Calu3 (cell line): ENCODE measurements around the gene CCDC27. TPM values are rescaled to one million over a fixed set of nuclear protein-coding genes. Genes with fewer than 3 reads are reported as not detected.

Experiments
- BruUV-seq: library from RNA; stranded (reverse); fragments of 400-500 nt; replicated peaks from 2 replicates; lab custom pipeline; 2021; lab: Mats Ljungman, UMichigan
- CTCF ChIA-PET: fragments of 300-600 bp; sonication (Branson Sonifier 250); formaldehyde crosslinking; loops from one replicate; lab custom pipeline; 2022; ENCODE audit warnings: antibody characterized with exemption; lab: Charles Lee
- DNase-seq: peaks from one replicate; pipeline ENCODE4 v3.0.0; 2022
- H3K27ac Mint-ChIP-seq: one replicate; pipeline ENCODE4 v1.8.0; 2022; ENCODE audit warnings: mixed read lengths; ENCODE audit not compliant: unreplicated experiment
- H3K27me3 Mint-ChIP-seq: one replicate; pipeline ENCODE4 v1.8.0; 2022; ENCODE audit warnings: mixed read lengths; ENCODE audit not compliant: unreplicated experiment
- H3K36me3 Mint-ChIP-seq: one replicate; pipeline ENCODE4 v1.8.0; 2022; ENCODE audit warnings: mild to moderate bottlenecking, moderate library complexity, mixed read lengths; ENCODE audit not compliant: insufficient read depth, unreplicated experiment
- H3K4me1 Mint-ChIP-seq: one replicate; pipeline ENCODE4 v1.8.0; 2022; ENCODE audit warnings: mild to moderate bottlenecking, low read depth, mixed read lengths; ENCODE audit not compliant: unreplicated experiment
- H3K4me3 Mint-ChIP-seq: one replicate; pipeline ENCODE4 v1.8.0; 2022; ENCODE audit warnings: mild to moderate bottlenecking, low read depth, moderate library complexity, mixed read lengths; ENCODE audit not compliant: unreplicated experiment
- H3K9me3 Mint-ChIP-seq: one replicate; pipeline ENCODE4 v1.8.0; 2022; ENCODE audit warnings: low read depth, mixed read lengths; ENCODE audit not compliant: unreplicated experiment
- intact Hi-C: fragments of 100-400 bp; cut with micrococcal nuclease; formaldehyde crosslinking; loops from one replicate; pipeline ENCODE4 v1.10.0; 2022; ENCODE audit not compliant: unreplicated experiment
- total RNA-seq: library from RNA; stranded (reverse); gene quantifications from 2 replicates; pipeline ENCODE4 v1.2.3, GENCODE V29; 2022
- TF ChIP-seq, protein P1 (sequence below): fragments of 200-600 bp; IDR thresholded peaks from one replicate; pipeline ENCODE4 v1.8.0; 2022; ENCODE audit warnings: antibody characterized with exemption; ENCODE audit not compliant: unreplicated experiment

The CCDC27 gene
- total RNA-seq, 1 experiment from 2014 or later = not detected

DNA sequence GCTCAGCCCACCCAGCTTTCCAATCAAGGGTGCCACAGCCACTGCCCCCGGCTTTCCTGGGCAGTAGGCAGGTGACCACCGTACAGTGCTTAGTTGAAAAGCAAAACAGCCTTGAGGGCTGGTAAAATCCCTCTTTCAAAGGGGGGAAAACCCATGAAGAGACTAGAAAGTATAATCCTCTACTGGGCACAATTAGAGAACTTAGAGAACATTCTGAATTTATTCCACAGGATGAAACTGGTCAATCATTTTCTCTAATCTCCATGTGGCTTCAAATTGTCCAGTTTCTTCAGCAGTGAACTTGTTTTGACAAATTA is 59.3 kb downstream of the CCDC27 start:
- TF ChIP-seq, protein P1, sequence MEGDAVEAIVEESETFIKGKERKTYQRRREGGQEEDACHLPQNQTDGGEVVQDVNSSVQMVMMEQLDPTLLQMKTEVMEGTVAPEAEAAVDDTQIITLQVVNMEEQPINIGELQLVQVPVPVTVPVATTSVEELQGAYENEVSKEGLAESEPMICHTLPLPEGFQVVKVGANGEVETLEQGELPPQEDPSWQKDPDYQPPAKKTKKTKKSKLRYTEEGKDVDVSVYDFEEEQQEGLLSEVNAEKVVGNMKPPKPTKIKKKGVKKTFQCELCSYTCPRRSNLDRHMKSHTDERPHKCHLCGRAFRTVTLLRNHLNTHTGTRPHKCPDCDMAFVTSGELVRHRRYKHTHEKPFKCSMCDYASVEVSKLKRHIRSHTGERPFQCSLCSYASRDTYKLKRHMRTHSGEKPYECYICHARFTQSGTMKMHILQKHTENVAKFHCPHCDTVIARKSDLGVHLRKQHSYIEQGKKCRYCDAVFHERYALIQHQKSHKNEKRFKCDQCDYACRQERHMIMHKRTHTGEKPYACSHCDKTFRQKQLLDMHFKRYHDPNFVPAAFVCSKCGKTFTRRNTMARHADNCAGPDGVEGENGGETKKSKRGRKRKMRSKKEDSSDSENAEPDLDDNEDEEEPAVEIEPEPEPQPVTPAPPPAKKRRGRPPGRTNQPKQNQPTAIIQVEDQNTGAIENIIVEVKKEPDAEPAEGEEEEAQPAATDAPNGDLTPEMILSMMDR = no peak
- peak overlapping the region; percentile 21 for H3K4me3 Mint-ChIP-seq
- intact Hi-C loops = no loop called here
- peaks cover 8% of the 10 kb centered on the region for H3K4me1 Mint-ChIP-seq
- no peak for DNase-seq
- no peaks in the 10 kb centered on the region for H3K9me3 Mint-ChIP-seq
- no peak overlapping the region for H3K27ac Mint-ChIP-seq
- BruUV-seq = no TSS peak
- H3K36me3 Mint-ChIP-seq = no peaks in the 10 kb centered on the region
- CTCF ChIA-PET = no interaction called here
- H3K27me3 Mint-ChIP-seq = no peaks in the 10 kb centered on the region

- Mint-ChIP-seq H3K27ac (no peak overlapping the region), H3K4me3 (no peak overlapping the region), H3K36me3 (peaks cover 5% of the 10 kb centered on the region), H3K9me3 (no peaks in the 10 kb centered on the region), H3K4me1 (peaks cover 8% of the 10 kb centered on the region), H3K27me3 (no peaks in the 10 kb centered on the region)
- intact Hi-C loops = no loop called here
- no peak for DNase-seq
- no TSS peak for BruUV-seq
- TF ChIP-seq, protein P1 = no peak
- CTCF ChIA-PET = no interaction called here
These were observed 61.8 kb downstream of the CCDC27 start for GRCh38 chr1:3814065-3814464.

- peaks cover 5% of the 10 kb centered on the region for H3K4me1 Mint-ChIP-seq
- TF ChIP-seq, protein P1 = no peak
- DNase-seq = no peak
- H3K4me3 Mint-ChIP-seq = no peak overlapping the region
- BruUV-seq = no TSS peak
- H3K9me3 Mint-ChIP-seq = no peaks in the 10 kb centered on the region
- no peak overlapping the region for H3K27ac Mint-ChIP-seq
- H3K27me3 Mint-ChIP-seq = no peaks in the 10 kb centered on the region
- intact Hi-C loops = no loop called here
- CTCF ChIA-PET = no interaction called here
- peaks cover 5% of the 10 kb centered on the region for H3K36me3 Mint-ChIP-seq
These were observed 62.7 kb downstream of the CCDC27 start for GRCh38 chr1:3814771-3815561.

DNA sequence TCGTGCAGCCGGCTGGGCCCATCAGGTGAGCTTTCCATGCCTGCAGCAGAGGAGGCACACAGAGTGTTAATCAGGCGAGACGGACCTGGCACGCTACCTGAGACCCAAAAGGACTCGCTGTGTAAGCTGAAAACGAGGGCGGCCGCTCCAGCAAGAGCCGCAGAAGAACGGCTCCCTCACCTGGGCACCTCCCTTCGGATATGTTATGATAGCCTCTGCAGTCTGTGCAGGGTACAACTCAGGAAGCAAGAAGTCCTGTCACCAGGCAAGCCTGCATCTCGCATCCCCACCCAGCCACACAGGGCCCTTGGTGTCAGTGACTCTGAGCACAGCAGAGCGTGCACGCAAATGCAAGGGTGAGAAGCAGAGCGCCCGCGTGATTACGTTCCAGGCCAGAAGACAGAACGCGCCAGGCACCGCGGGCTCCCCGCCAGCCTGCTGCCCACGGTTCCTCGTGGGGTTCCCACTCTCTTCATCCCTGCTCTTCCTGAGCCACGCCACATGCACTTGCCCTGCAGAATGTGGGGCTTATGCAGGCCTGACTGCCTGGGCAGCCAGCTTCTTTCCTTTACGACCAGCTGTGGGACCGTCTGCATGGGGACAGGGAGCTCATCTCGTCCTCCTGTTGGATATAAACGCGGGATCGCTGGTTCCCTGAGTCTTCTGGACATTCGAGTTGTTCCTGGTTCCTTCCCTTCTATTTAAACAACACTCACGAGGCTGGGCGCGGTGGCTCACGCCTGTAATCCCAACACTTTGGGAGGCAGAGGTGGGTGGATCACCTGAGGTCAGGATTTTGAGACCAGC is 64.3 kb downstream of the CCDC27 start:
- H3K36me3 Mint-ChIP-seq = peaks cover 5% of the 10 kb centered on the region
- intact Hi-C loops = no loop called here
- TF ChIP-seq, protein P1 = no peak
- CTCF ChIA-PET = no interaction called here
- H3K4me3 Mint-ChIP-seq = no peak overlapping the region
- no peaks in the 10 kb centered on the region for H3K27me3 Mint-ChIP-seq
- H3K4me1 Mint-ChIP-seq = no peaks in the 10 kb centered on the region
- no TSS peak for BruUV-seq
- no peaks in the 10 kb centered on the region for H3K9me3 Mint-ChIP-seq
- no peak for DNase-seq
- H3K27ac Mint-ChIP-seq = no peak overlapping the region
